Keratinocyte (primary cell): ENCODE results near the gene ZNF789. TPM values are rescaled to one million over a fixed set of nuclear protein-coding genes. Genes with fewer than 3 reads are reported as not detected.

ENCODE experiments used
- DNase-seq: peaks from one replicate; pipeline ENCODE4 v3.0.0-alpha.2; 2011; ENCODE audit warnings: low read depth, missing footprints, low spot score
- FAIRE-seq: peaks from 2 replicates; lab custom pipeline; 2011; peaks lifted over from hg19 to GRCh38; lab: Jason Lieb, UNC
- H2AFZ ChIP-seq: 2 replicates; pipeline ENCODE4 v1.6.0; 2012; ENCODE audit warnings: low read length, control low read depth, inconsistent platforms; ENCODE audit not compliant: control insufficient read depth
- H3K27ac ChIP-seq: 2 replicates; pipeline ENCODE4 v1.5.1; 2011; ENCODE audit warnings: low read length; ENCODE audit not compliant: control insufficient read depth, insufficient read depth
- H3K27me3 ChIP-seq: 3 replicates; pipeline ENCODE4 v1.6.0; 2011; ENCODE audit warnings: low read length; ENCODE audit not compliant: control insufficient read depth, insufficient read depth; ENCODE audit errors: extremely low read depth
- H3K36me3 ChIP-seq, 2 experiments: 2 replicates in 1 of 2; 3 replicates in 1 of 2; pipeline ENCODE4 v1.5.1; 2011; ENCODE audit warnings: low read length in 2 of 2, mild to moderate bottlenecking in 1 of 2; ENCODE audit not compliant: control insufficient read depth in 2 of 2, insufficient read depth in 2 of 2; ENCODE audit errors: extremely low read depth in 1 of 2
- H3K4me1 ChIP-seq: 3 replicates; pipeline ENCODE4 v1.5.1; 2011; ENCODE audit warnings: low read length; ENCODE audit not compliant: control insufficient read depth, insufficient read depth; ENCODE audit errors: extremely low read depth
- H3K4me2 ChIP-seq: 3 replicates; pipeline ENCODE4 v1.6.0; 2011; ENCODE audit warnings: low read depth, low read length; ENCODE audit not compliant: control insufficient read depth, insufficient read depth; ENCODE audit errors: extremely low read depth
- H3K4me3 ChIP-seq, 3 experiments: fragments of 200-600 bp in 1 of 3; sonication (generic) in 1 of 3; 2 replicates in 2 of 3; 3 replicates in 1 of 3; pipeline ENCODE4 v1.5.1; 2011 to 2016; ENCODE audit warnings: low read length in 3 of 3, mild to moderate bottlenecking in 3 of 3, control low read depth in 2 of 3, inconsistent platforms in 1 of 3, low read depth in 1 of 3, mixed read lengths in 1 of 3, mixed run types in 1 of 3, moderate library complexity in 1 of 3; ENCODE audit not compliant: control insufficient read depth in 2 of 3, insufficient read depth in 2 of 3; ENCODE audit errors: extremely low read depth in 1 of 3
- H3K79me2 ChIP-seq: 2 replicates; pipeline ENCODE4 v1.6.0; 2012; ENCODE audit warnings: low read length; ENCODE audit not compliant: control insufficient read depth, insufficient read depth
- H3K9ac ChIP-seq: 3 replicates; pipeline ENCODE4 v1.6.0; 2011; ENCODE audit warnings: low read length; ENCODE audit not compliant: control insufficient read depth, insufficient read depth; ENCODE audit errors: extremely low read depth
- H3K9me1 ChIP-seq: 3 replicates; pipeline ENCODE4 v1.6.0; 2011; ENCODE audit warnings: low read length; ENCODE audit not compliant: control insufficient read depth, insufficient read depth; ENCODE audit errors: extremely low read depth
- H3K9me3 ChIP-seq: 2 replicates; pipeline ENCODE4 v1.5.1; 2012; ENCODE audit warnings: low read depth, low read length; ENCODE audit not compliant: control insufficient read depth
- H4K20me1 ChIP-seq: 3 replicates; pipeline ENCODE4 v1.6.0; 2011; ENCODE audit warnings: low read length; ENCODE audit not compliant: control insufficient read depth, insufficient read depth; ENCODE audit errors: extremely low read depth
- EZH2 ChIP-seq: IDR thresholded peaks from one replicate; pipeline ENCODE4 v1.6.1; 2012; ENCODE audit warnings: inconsistent platforms, mild to moderate bottlenecking, low read length, moderate library complexity
- dilution Hi-C: fragments of 300-500 bp; cut with MboI; formaldehyde crosslinking; loops from one replicate; pipeline ENCODE4 v1.7.0; 2020; ENCODE audit warnings: low sequenced_read_pairs; ENCODE audit not compliant: extremely low pct_ligation_motif_present
- polyA plus RNA-seq, 5 experiments: library from polyadenylated mRNA; depleted of rRNA in 3 of 5; stranded (reverse) in 3 of 5; stranded (forward) in 1 of 5; unstranded in 1 of 5; fragments of >200 nt; gene quantifications; 1 replicate in 1 of 5; 2 replicates in 3 of 5; 3 replicates in 1 of 5; pipeline versions ENCODE4 v1.2.1 to v1.2.3, GENCODE V29; 2011 to 2012; ENCODE audit warnings: missing spikeins in 2 of 5, low read depth in 1 of 5, low replicate concordance in 1 of 5
- TF ChIP-seq, protein P1 (sequence below), 3 experiments: IDR thresholded peaks in 1 of 3; conservative IDR thresholded peaks in 1 of 3; optimal IDR thresholded peaks in 1 of 3; 2 replicates in 2 of 3; 3 replicates in 1 of 3; pipeline versions ENCODE3 to v1.5.1; 2011; ENCODE audit warnings: low read length in 3 of 3, mild to moderate bottlenecking in 3 of 3, moderate library complexity in 2 of 3, control low read depth in 1 of 3, inconsistent platforms in 1 of 3; ENCODE audit not compliant: insufficient read depth in 2 of 3; ENCODE audit errors: extremely low read depth in 1 of 3

Gene ZNF789
- polyA plus RNA-seq, 1 donor (not counting 4 experiments of a cell fraction or from before 2014, with no cell fraction given) = 17.5 TPM

DNA sequence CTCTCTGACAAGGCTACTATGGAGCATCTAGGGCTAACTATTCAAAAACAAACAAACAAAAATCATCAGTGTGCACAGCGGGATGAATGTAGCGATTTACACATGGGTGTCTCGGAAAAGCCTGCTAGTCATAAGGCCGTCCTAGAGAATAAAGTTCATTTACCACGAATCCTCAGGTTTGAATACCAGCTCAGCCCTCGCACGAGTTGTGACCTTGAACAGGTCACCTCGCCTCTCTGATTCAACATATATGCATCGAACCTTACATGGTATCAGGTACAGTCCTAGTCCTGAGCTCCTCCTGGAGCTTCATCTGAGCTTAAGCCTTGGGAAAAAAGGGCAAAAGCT lies 7.3 kb upstream of the ZNF789 start:
- TF ChIP-seq, protein P1, sequence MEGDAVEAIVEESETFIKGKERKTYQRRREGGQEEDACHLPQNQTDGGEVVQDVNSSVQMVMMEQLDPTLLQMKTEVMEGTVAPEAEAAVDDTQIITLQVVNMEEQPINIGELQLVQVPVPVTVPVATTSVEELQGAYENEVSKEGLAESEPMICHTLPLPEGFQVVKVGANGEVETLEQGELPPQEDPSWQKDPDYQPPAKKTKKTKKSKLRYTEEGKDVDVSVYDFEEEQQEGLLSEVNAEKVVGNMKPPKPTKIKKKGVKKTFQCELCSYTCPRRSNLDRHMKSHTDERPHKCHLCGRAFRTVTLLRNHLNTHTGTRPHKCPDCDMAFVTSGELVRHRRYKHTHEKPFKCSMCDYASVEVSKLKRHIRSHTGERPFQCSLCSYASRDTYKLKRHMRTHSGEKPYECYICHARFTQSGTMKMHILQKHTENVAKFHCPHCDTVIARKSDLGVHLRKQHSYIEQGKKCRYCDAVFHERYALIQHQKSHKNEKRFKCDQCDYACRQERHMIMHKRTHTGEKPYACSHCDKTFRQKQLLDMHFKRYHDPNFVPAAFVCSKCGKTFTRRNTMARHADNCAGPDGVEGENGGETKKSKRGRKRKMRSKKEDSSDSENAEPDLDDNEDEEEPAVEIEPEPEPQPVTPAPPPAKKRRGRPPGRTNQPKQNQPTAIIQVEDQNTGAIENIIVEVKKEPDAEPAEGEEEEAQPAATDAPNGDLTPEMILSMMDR (optimal IDR thresholded peaks at IDR 0.05 in 1 of 3, IDR thresholded peaks at IDR 0.05 in 1 of 3, conservative IDR thresholded peaks at IDR 0.05 in 1 of 3; ENCODE audit: extremely low read depth in 1 of 3, insufficient read depth in 2 of 3, low read length in 3 of 3) = no peak
- no peak for TF ChIP-seq EZH2
- Histone ChIP-seq H2AFZ (peak overlapping the region; percentile 91), H3K4me1 (peaks cover 19% of the 10 kb centered on the region), H4K20me1 (peaks cover 5% of the 10 kb centered on the region), H3K9me3 (no peaks in the 10 kb centered on the region), H3K79me2 (peaks cover 56% of the 10 kb centered on the region), H3K4me2 (peak overlapping the region; percentile 94), H3K36me3 (peaks cover 9 to 10% of the 10 kb centered on the region in 2 experiments), H3K9me1 (peaks cover 4% of the 10 kb centered on the region), H3K4me3 (peak overlapping the region; percentile 63 to 99 (median 98)), H3K27me3 (no peaks in the 10 kb centered on the region), H3K9ac (peak overlapping the region; percentile 99), H3K27ac (peak overlapping the region; percentile 91)
- DNase-seq (no peak), FAIRE-seq (no peak)
- dilution Hi-C loops = no loop called here

DNA sequence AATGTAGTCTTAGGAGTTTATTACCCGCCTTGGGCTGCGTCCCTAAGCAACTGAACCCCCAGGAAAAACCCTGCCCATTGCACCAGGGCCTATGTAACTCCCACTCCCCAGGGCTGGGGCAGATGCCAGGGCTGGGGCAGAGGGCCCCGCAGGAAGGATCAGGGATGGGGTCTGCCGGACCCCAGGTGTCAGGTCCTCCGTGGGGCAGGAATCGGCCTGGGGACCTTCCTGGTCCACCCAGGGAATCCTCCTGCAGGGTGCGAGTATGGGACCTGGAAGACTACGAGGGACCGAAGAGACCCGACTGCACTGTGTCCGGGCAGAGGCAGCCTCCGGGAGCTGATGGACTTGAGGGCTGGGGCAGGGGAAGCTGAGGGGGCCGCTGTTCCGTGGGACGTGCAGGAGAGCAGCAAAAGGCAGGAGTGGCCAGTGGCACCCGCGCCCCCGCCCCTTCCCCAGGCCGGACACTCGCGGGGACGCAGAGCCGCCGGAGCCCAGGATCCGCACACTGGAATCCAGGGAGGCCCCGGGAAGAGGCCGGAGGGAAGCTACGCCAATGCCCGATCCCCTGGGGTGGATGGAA lies 4.3 kb upstream of the ZNF789 start:
- dilution Hi-C loops = no loop called here
- Histone ChIP-seq H3K27me3 (no peaks in the 10 kb centered on the region), H3K4me3 (no peak overlapping the region), H4K20me1 (no peaks in the 10 kb centered on the region), H3K36me3 (peaks cover 4% of the 10 kb centered on the region in 2 experiments), H3K27ac (no peak overlapping the region), H3K79me2 (peaks cover 32% of the 10 kb centered on the region), H2AFZ (no peak overlapping the region), H3K4me1 (peaks cover 9% of the 10 kb centered on the region), H3K4me2 (no peak overlapping the region), H3K9me3 (no peaks in the 10 kb centered on the region), H3K9me1 (no peaks in the 10 kb centered on the region), H3K9ac (no peak overlapping the region)
- no peak for DNase-seq
- TF ChIP-seq, protein P1 (optimal IDR thresholded peaks at IDR 0.05 in 1 of 3, IDR thresholded peaks at IDR 0.05 in 1 of 3, conservative IDR thresholded peaks at IDR 0.05 in 1 of 3; ENCODE audit: extremely low read depth in 1 of 3, insufficient read depth in 2 of 3, low read length in 3 of 3) = no peak
- no peak for TF ChIP-seq EZH2
- FAIRE-seq = no peak
